PFSK-1 (cell line): ENCODE data around the gene RARB.

Source experiments
- FOXP2 ChIP-seq: optimal IDR thresholded peaks from 2 replicates; pipeline ENCODE3; 2011; ENCODE audit warnings: borderline replicate concordance, control low read depth, inconsistent platforms; ENCODE audit not compliant: insufficient read depth; ENCODE audit errors: extremely low read length, extremely low read depth
- POLR2AphosphoS5 ChIP-seq: IDR thresholded peaks from 2 replicates; pipeline ENCODE4 v1.6.1; 2012; ENCODE audit warnings: low read depth, mild to moderate bottlenecking, control low read depth, low read length, moderate library complexity
- SIN3A ChIP-seq: IDR thresholded peaks from 2 replicates; pipeline ENCODE4 v1.6.1; 2012; ENCODE audit warnings: mild to moderate bottlenecking, low read length, moderate library complexity, borderline replicate concordance; ENCODE audit not compliant: insufficient read depth
- TAF1 ChIP-seq: IDR thresholded peaks from 2 replicates; pipeline ENCODE4 v1.6.1; 2012; ENCODE audit warnings: low read length, control low read depth, borderline replicate concordance; ENCODE audit not compliant: insufficient read depth
- TF ChIP-seq, protein P1 (sequence below), 2 experiments: IDR thresholded peaks; 2 replicates each; pipeline versions ENCODE4 v1.6.1 to v1.8.0; 2011 to 2012; ENCODE audit warnings: low read depth in 2 of 2, low read length in 2 of 2, control low read depth in 1 of 2, inconsistent platforms in 1 of 2, mild to moderate bottlenecking in 1 of 2, moderate library complexity in 1 of 2; ENCODE audit not compliant: insufficient read depth in 1 of 2

RARB gene

DNA sequence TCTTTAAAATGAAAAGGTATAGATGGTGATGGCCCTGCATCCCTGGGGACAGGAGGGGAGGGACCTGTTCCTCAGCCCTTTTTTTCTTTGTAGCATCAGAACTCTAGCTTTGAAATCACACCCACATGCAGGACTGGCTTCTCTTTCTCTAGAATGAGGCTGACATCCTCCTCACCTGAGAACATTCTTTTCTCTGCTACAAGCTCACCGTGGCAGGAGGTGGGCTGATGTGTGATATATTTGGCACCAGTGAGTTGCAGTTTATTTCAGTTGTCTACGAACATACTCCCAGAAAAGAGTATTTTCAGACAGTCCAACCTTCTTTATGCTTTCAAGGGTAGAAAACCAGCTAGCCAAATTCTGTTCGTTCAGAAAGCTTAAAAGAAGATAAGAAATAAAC lies 43.6 kb upstream of the RARB start:
- no peak for TF ChIP-seq FOXP2
- TF ChIP-seq TAF1: no peak
- TF ChIP-seq POLR2AphosphoS5: no peak
- no peak for TF ChIP-seq SIN3A
- TF ChIP-seq, protein P1, sequence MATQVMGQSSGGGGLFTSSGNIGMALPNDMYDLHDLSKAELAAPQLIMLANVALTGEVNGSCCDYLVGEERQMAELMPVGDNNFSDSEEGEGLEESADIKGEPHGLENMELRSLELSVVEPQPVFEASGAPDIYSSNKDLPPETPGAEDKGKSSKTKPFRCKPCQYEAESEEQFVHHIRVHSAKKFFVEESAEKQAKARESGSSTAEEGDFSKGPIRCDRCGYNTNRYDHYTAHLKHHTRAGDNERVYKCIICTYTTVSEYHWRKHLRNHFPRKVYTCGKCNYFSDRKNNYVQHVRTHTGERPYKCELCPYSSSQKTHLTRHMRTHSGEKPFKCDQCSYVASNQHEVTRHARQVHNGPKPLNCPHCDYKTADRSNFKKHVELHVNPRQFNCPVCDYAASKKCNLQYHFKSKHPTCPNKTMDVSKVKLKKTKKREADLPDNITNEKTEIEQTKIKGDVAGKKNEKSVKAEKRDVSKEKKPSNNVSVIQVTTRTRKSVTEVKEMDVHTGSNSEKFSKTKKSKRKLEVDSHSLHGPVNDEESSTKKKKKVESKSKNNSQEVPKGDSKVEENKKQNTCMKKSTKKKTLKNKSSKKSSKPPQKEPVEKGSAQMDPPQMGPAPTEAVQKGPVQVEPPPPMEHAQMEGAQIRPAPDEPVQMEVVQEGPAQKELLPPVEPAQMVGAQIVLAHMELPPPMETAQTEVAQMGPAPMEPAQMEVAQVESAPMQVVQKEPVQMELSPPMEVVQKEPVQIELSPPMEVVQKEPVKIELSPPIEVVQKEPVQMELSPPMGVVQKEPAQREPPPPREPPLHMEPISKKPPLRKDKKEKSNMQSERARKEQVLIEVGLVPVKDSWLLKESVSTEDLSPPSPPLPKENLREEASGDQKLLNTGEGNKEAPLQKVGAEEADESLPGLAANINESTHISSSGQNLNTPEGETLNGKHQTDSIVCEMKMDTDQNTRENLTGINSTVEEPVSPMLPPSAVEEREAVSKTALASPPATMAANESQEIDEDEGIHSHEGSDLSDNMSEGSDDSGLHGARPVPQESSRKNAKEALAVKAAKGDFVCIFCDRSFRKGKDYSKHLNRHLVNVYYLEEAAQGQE (IDR thresholded peaks at IDR 0.05; ENCODE audit: insufficient read depth in 1 of 2, low read depth in 2 of 2, low read length in 2 of 2): no peak

DNA sequence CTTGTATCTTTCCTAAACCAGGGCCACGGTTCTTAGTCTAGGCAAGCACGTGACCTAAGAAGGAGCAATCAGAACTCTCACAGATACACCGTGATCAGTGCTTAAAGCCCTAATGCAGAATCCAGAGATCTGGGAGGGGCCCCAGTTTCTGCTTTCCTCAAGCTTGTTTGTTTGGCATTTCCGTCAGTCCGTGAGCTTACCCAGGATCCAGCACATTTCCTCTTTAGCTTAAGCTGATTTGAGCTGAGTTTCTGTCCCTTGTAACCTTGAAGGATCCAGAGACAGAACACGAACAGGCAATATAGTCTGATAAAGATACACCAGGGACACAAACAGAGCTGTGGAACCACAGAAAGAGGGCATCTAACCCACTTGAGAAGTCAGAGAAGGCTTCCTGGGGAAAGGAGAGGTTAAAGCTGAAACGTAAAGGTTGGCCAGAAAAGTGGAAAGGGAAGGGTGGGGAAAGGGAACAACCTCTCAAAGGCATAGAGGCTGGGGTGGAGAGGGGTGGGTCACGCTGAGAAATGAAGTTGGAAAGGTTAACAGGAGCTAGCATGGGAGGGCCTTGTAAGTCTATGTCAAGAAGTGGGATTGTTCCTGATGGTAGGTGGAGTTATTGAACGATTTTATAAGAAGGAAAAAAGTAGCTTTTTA lies 42.1 kb upstream of the RARB start:
- no peak for TF ChIP-seq SIN3A
- TF ChIP-seq, protein P1 (IDR thresholded peaks at IDR 0.05; ENCODE audit: insufficient read depth in 1 of 2, low read depth in 2 of 2, low read length in 2 of 2): no peak
- no peak for TF ChIP-seq TAF1
- no peak for TF ChIP-seq FOXP2
- TF ChIP-seq POLR2AphosphoS5: no peak

DNA sequence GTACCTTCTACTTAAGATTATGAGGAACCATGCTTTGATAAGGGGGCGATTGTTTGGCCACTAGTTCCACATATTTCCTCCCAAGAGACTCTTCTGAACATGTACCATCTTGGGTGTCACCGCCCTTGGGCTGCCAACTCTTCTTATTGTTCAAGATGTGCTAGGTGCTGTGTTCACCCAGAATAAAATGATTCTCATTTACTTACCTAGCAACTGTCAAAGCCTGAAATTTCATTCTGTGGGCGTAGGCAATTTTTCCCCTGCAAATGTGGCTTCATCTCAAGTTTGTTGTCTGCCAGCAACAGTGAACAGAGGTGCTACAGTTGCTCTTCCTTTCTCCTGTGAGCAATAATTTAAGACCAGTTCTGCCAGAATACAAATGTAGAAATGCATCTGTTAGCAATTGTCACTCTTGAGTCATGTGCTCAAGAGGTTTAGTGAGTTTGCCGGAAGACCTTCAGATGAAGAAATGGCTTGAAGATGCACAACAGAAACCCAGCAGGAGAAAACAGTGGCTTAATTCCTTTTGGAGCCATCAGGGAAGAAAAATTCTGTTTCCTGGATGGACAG lies 41.3 kb upstream of the RARB start:
- TF ChIP-seq, protein P1 (IDR thresholded peaks at IDR 0.05; ENCODE audit: insufficient read depth in 1 of 2, low read depth in 2 of 2, low read length in 2 of 2): no peak
- TF ChIP-seq SIN3A (no peak), POLR2AphosphoS5 (no peak)

DNA sequence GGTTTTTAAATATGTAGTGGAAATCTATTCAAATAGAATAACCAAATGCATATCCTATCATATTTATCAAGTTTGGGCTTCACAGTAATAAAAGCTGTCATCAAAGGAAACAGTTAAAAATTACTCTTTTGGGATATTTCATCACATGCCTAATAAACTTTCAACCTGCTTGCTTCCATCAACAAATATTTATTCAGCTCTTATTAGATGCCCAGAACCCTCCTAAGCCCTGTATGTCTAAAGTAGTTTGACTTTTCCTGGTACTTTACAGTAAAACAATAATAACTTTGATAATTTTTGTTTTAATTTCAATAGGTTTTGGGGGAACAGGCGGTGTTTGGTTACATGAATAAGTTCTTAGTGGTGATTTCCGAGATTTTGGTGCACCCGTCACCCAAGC lies 37.5 kb upstream of the RARB start:
- TF ChIP-seq TAF1 (no peak), POLR2AphosphoS5 (no peak), SIN3A (no peak), FOXP2 (no peak)
- TF ChIP-seq, protein P1 (IDR thresholded peaks at IDR 0.05; ENCODE audit: insufficient read depth in 1 of 2, low read depth in 2 of 2, low read length in 2 of 2): no peak
